LNCAP (cell line): ENCODE measurements around the gene DLK1.

Experiments
- CTCF ChIP-seq: fragments of 450-650 bp; IDR thresholded peaks from 2 replicates; pipeline ENCODE4 v1.5.1; 2017; ENCODE audit warnings: mild to moderate bottlenecking

Gene DLK1

DNA sequence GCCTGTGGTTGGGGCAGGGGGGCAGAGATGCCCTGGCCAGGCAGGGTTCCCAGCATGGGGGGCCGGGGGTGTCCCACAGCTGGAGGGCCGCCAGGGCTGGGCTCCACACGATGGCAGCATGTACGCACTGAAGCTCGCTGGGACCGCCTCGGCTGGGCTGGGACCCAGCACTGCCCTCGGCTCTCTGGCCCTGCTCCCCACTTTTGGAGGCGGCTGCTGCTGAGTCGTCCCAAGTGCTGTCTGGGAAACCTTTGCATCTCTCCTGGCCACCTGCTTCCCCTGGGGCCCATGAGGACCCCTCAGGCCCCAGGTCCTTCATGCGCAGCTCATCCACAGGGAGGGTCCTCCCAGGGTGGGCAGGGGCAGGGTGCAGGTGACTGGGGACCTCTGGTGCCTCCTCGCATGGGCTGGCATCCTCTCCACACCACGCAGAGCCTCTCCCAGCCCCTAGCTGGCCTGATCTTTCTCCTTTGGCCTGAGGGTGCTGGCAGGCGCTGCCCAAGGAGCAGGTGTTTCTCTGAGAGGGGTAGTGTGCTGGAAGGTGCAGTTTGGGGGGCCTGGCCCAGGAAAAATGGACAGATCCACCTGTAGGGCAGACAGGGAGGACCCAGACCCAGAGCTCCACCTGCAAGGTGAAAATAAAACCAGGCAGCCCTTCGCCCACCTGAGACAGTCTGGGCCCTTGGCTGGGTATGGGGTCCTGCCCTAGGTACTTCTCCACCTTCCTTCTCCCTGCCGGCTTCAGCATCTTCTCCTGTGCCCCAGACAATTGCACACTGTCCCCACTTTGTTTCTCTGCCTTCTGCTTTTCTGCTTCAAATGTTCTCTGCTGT is 46.9 kb downstream of the DLK1 start:
- no peak for TF ChIP-seq CTCF

DNA sequence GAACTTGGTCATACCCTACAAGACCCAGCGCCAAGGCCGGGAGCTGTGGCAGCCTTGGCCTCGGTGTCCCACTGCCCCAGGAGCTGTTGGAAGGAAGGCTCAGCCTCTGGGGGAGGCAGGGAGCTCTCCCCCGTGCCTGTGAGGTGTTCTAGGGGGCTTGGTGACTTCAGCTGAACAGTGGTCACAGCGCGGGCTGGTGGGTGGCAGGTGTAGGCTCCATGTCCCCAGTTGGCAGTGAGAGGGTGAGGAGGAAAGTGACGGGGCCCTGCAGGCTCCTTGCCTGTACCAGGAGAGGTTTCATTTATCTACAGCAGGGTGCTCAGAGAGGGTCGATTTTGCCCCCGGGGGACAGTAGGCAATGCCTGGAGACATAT is 47.5 kb downstream of the DLK1 start:
- no peak for TF ChIP-seq CTCF

DNA sequence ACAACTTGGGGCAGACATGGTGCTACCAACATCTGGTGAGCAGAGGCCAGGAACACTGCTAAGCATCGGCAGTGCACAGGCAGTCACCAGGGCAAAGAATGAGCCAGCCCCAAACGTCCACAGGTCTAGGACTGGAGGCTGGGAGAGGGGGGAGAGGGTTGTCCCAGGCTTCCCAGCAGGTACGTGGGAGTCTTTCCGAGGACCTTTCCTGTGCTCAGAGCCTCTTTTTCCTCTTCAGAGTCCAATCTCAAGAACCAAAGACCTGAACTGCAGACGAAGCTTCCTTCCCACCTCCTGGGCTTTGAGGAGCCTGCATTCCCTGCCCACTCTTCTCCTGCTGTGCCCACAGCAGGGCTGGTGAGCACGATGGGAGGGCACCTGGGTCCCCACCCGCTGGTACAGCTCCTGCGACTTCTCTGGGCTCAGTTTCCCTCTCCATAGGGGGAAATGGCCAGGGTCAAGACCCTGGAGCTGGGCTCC is 48.7 kb downstream of the DLK1 start:
- TF ChIP-seq CTCF = no peak

GRCh38 chr14:100775831-100776591 is 49.3 kb downstream of the DLK1 start:
- TF ChIP-seq CTCF = no peak

DNA sequence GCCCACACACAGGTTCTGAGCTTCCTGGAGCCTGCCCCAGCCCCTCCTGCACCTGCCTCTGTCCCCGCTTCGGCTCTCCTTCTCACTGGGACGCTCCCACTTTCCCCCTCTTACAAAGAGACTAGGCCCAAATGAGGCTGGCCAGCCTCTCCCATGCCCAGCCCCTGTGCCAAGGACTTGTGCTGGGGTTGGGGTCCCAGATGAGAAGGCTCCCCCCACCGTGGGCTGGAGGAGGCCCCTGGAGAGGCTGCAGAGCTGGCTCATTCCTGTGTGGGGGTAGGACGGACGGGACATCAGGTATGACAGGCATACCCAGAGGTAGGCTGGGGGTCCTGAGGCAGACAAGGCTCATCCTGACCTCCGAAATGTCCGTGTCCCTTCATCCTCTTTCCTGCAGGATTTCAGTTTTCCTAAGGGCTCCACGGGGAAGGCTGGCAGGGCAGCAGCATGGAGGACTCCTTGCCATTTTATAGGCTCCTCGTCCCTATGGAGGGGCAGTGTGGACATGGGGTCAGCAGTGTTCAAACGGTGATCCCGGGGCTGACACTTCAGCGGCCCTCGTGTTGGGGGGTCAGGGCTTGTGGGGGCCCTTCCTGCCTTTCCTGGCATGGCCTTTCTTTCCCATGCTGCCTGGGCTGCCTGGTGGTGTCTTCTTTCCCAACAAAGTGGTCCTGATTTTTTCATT is 50.1 kb downstream of the DLK1 start:
- TF ChIP-seq CTCF = no peak

- no peak for TF ChIP-seq CTCF
These were observed 50.7 kb downstream of the DLK1 start for GRCh38 chr14:100777366-100777817.

DNA sequence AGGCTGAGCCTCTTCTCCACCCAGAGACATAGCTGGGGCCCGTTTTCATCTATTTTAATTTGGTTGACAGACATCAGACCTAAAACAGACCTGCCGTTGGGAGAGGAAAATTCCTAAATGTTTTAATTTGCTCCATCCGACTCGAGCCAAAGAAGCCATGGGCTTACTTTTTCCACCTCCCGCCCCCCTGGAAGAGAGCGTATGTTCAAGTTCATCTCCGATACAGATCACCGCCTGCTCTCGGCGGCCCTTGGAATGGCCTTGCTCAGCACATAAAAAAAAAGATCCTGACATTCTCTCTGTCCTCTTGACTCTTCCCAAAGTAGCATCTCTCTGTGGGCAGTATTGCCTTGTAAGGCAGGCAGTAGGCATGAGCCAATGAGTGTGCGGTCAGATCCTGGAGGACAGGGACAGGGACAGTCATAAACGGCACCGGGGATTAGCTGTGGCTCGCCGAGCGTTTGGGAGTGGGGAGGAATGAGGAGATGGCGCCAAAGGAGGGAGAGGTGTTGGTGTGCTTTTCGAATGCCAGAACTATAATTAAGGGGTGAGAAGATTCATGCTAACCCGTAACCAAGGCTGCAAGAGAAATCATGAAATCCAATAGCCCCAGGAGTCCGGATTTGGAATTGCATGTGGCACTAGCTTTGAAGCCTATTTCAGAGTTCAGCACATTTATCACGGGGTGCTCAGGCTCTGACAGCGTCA is 51.3 kb downstream of the DLK1 start:
- TF ChIP-seq CTCF = no peak
